Measurements from ENCODE around the gene ARPC4.
"Not testable (repeated sequence)": the region's sequence is repeated elsewhere in the genome, so short reads cannot be mapped to it uniquely, and the experiment has no call there.

The ARPC4 gene

GRCh38 chr3:9848860-9849259 lies 56.0 kb downstream of the ARPC4 start:
- TF ChIP-seq, protein P1, sequence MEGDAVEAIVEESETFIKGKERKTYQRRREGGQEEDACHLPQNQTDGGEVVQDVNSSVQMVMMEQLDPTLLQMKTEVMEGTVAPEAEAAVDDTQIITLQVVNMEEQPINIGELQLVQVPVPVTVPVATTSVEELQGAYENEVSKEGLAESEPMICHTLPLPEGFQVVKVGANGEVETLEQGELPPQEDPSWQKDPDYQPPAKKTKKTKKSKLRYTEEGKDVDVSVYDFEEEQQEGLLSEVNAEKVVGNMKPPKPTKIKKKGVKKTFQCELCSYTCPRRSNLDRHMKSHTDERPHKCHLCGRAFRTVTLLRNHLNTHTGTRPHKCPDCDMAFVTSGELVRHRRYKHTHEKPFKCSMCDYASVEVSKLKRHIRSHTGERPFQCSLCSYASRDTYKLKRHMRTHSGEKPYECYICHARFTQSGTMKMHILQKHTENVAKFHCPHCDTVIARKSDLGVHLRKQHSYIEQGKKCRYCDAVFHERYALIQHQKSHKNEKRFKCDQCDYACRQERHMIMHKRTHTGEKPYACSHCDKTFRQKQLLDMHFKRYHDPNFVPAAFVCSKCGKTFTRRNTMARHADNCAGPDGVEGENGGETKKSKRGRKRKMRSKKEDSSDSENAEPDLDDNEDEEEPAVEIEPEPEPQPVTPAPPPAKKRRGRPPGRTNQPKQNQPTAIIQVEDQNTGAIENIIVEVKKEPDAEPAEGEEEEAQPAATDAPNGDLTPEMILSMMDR (IDR thresholded peaks at IDR 0.05; ENCODE audit: insufficient read depth, low read depth, low read length, missing control alignments): peak; percentile 41
- H3K4me3 ChIP-seq (ENCODE audit: low read depth, low read length): not testable (repeated sequence)
- peak; percentile 41 for DNase-seq (ENCODE audit: low read depth)

GRCh38 chr3:9851383-9851782 lies 58.5 kb downstream of the ARPC4 start:
- DNase-seq (ENCODE audit: low read depth); H3K4me3 ChIP-seq (ENCODE audit: low read depth, low read length): not testable (repeated sequence)

DNA sequence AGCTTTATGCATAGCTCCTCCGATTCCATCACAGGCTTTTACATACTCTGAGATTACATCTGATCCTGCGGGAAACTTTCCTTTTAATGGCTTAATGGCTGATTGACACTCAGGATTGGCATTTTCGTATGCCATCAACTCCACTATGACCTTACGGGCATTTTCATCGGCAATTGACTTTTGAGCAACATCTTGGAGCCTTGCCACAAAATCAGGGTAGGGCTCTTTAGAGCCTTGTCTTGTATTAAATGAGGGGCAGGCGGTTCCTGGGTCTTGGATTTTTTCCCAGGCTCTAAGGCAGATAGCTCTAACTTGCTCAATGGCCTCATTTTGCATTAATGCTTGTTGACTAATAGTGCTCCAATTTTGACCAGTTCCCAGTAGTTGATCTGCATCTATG lies 59.0 kb downstream of the ARPC4 start:
- H3K4me3 ChIP-seq (ENCODE audit: low read depth, low read length); DNase-seq (ENCODE audit: low read depth): not testable (repeated sequence)

DNA sequence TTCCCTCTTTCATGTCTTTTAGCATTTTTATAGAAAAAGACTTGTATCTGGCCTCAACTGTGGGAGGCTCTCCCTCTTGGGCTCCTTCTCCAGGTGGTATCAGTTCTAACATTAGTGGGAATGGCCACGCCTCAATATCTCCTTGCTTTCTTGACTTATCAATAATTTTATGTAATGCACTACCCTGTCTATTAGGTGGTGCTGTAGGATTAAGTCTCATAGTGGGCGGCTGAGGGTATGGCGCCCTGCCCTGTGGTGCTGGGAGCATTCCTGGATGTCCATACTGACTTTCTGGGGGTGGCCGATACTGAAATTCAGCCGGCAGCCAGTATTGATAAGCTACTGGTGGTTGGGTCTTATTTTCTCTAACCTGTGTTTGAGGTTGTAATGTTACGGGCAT lies 59.6 kb downstream of the ARPC4 start:
- TF ChIP-seq, protein P1 (IDR thresholded peaks at IDR 0.05; ENCODE audit: insufficient read depth, low read depth, low read length, missing control alignments): no peak
- no peak overlapping the region for H3K4me3 ChIP-seq (ENCODE audit: low read depth, low read length)
- no peak for DNase-seq (ENCODE audit: low read depth)

DNA sequence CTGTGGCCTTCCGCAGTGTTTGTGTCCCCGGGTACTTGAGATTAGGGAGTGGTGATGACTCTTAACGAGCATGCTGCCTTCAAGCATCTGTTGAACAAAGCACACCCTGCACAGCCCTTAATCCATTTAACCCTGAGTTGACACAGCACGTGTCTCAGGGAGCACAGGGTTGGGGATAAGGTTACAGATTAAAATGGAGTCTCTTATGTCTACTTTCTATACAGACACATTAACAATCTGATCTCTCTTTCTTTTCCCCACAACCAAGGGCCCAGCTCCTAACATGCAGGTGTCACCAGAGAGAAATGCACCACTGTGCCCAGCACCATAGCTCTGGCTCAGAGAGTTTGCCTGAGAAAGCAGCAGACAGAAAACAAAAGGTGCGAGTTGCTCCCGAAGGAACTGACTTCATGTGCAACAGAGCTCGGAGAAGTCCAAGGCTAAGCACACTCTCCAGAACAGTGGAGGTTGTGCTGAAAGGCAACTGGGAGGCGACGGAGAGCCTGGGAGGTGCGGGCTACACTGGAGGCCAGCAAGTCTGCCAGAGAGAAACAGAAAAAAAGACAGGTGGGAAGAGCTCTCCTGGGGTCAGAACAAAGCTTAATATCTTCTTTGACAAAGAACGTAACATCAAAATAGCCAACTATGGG lies 61.5 kb downstream of the ARPC4 start:
- H3K4me3 ChIP-seq (ENCODE audit: low read depth, low read length); DNase-seq (ENCODE audit: low read depth): not testable (repeated sequence)

DNA sequence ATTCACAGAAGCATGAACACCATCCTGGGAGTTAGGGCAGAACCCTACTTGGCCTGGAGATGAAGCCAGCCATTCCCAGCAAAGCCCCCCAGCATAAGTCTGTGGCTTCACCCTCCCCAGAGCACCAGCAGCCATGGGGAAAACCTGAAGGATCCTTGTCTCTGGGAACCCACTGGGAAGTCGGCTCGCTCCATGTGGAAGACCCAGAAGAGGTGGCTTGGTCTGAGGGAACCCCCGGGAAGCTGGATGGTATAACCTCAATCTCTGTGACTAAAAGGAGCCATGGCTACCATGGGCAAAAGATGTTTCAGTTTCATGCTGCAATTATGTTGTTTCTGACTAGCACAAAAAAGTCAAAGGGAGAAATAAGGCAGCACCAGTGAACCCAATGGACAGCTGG lies 62.7 kb downstream of the ARPC4 start:
- DNase-seq (ENCODE audit: low read depth): no peak
- TF ChIP-seq, protein P1 (IDR thresholded peaks at IDR 0.05; ENCODE audit: insufficient read depth, low read depth, low read length, missing control alignments): no peak
- H3K4me3 ChIP-seq (ENCODE audit: low read depth, low read length): no peak overlapping the region
